Measurements from ENCODE around the gene GMFB.
"Not testable (repeated sequence)": the region's sequence is repeated elsewhere in the genome, so short reads cannot be mapped to it uniquely, and the experiment has no call there.

DNA sequence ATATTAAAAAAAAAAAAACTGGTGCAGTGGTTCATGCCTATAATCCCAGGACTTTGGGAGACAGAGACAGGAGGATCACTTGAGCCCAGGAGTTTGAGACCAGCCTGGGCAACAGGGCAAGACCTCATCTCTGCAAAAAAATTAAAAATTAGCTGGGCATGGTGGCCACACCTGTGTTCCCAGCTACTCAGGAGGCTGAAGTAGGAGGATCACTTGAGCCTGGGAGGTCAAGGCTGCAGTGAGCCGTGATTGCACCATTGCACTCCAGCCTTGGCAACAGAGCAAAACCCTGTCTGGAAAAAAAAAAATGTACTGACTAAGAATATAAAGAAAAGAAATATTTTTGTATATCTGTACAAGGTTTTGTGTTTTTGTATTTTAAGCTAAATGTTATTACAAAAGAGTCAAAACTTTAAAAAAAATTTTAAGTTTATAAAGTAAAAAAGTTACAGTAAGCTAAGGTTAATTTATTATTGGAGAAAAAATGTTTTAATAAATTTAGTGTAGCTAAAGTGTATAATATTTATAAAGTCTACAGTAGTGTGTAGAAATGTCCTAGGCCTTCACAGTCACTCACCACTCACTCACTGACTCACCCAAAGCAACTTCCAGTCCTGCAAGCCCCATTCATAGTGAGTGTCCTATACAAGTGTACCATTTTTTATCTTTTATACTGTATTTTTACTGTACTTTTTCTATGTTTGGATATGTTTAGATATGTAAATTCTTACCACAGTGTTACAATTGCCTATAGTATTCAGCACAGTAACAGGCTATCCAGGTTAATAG is 31.8 kb downstream of the GMFB start:
- TF ChIP-seq, protein P1, sequence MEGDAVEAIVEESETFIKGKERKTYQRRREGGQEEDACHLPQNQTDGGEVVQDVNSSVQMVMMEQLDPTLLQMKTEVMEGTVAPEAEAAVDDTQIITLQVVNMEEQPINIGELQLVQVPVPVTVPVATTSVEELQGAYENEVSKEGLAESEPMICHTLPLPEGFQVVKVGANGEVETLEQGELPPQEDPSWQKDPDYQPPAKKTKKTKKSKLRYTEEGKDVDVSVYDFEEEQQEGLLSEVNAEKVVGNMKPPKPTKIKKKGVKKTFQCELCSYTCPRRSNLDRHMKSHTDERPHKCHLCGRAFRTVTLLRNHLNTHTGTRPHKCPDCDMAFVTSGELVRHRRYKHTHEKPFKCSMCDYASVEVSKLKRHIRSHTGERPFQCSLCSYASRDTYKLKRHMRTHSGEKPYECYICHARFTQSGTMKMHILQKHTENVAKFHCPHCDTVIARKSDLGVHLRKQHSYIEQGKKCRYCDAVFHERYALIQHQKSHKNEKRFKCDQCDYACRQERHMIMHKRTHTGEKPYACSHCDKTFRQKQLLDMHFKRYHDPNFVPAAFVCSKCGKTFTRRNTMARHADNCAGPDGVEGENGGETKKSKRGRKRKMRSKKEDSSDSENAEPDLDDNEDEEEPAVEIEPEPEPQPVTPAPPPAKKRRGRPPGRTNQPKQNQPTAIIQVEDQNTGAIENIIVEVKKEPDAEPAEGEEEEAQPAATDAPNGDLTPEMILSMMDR (conservative IDR thresholded peaks at IDR 0.05; ENCODE audit: low read length), result not testable (repeated sequence)
- not testable (repeated sequence) for TF ChIP-seq EZH2phosphoT487 (IDR thresholded peaks at IDR 0.05; ENCODE audit: borderline replicate concordance, low read depth, low read length)

Data from OCI-LY7 (cell line).